Calu3 (cell line): ENCODE results near the gene HIVEP3. TPM values are rescaled to one million over a fixed set of nuclear protein-coding genes. Genes with fewer than 3 reads are reported as not detected.

ENCODE experiments used
- BruUV-seq: library from RNA; stranded (reverse); fragments of 400-500 nt; replicated peaks from 2 replicates; lab custom pipeline; 2021; lab: Mats Ljungman, UMichigan
- CTCF ChIA-PET: fragments of 300-600 bp; sonication (Branson Sonifier 250); formaldehyde crosslinking; loops from one replicate; lab custom pipeline; 2022; ENCODE audit warnings: antibody characterized with exemption; lab: Charles Lee
- DNase-seq: peaks from one replicate; pipeline ENCODE4 v3.0.0; 2022
- H3K27ac Mint-ChIP-seq: one replicate; pipeline ENCODE4 v1.8.0; 2022; ENCODE audit warnings: mixed read lengths; ENCODE audit not compliant: unreplicated experiment
- H3K27me3 Mint-ChIP-seq: one replicate; pipeline ENCODE4 v1.8.0; 2022; ENCODE audit warnings: mixed read lengths; ENCODE audit not compliant: unreplicated experiment
- H3K36me3 Mint-ChIP-seq: one replicate; pipeline ENCODE4 v1.8.0; 2022; ENCODE audit warnings: mild to moderate bottlenecking, moderate library complexity, mixed read lengths; ENCODE audit not compliant: insufficient read depth, unreplicated experiment
- H3K4me1 Mint-ChIP-seq: one replicate; pipeline ENCODE4 v1.8.0; 2022; ENCODE audit warnings: mild to moderate bottlenecking, low read depth, mixed read lengths; ENCODE audit not compliant: unreplicated experiment
- H3K4me3 Mint-ChIP-seq: one replicate; pipeline ENCODE4 v1.8.0; 2022; ENCODE audit warnings: mild to moderate bottlenecking, low read depth, moderate library complexity, mixed read lengths; ENCODE audit not compliant: unreplicated experiment
- H3K9me3 Mint-ChIP-seq: one replicate; pipeline ENCODE4 v1.8.0; 2022; ENCODE audit warnings: low read depth, mixed read lengths; ENCODE audit not compliant: unreplicated experiment
- CTCF ChIP-seq: fragments of 200-600 bp; IDR thresholded peaks from one replicate; pipeline ENCODE4 v1.8.0; 2022; ENCODE audit warnings: antibody characterized with exemption; ENCODE audit not compliant: unreplicated experiment
- intact Hi-C: fragments of 100-400 bp; cut with micrococcal nuclease; formaldehyde crosslinking; loops from one replicate; pipeline ENCODE4 v1.10.0; 2022; ENCODE audit not compliant: unreplicated experiment
- total RNA-seq: library from RNA; stranded (reverse); gene quantifications from 2 replicates; pipeline ENCODE4 v1.2.3, GENCODE V29; 2022

The HIVEP3 gene
- total RNA-seq, 1 experiment from 2014 or later = 9.0 TPM

GRCh38 chr1:41740630-41741239, 178.0 kb downstream of the HIVEP3 start:
- DNase-seq = no peak
- BruUV-seq = no TSS peak
- Mint-ChIP-seq H3K4me1 (no peaks in the 10 kb centered on the region), H3K27me3 (peaks cover 47% of the 10 kb centered on the region), H3K4me3 (no peak overlapping the region), H3K36me3 (no peaks in the 10 kb centered on the region), H3K27ac (no peak overlapping the region), H3K9me3 (no peaks in the 10 kb centered on the region)
- CTCF ChIA-PET = interaction anchor here (0.6 kb wide), 2 partner anchors 18 to 1895 kb away, joined by 3 to 6 read pairs; no protein-coding TSS in a partner anchor
- no peak for TF ChIP-seq CTCF
- intact Hi-C loops = no loop called here

GRCh38 chr1:41740058-41740457, 178.7 kb downstream of the HIVEP3 start:
- H3K27ac Mint-ChIP-seq = no peak overlapping the region
- no peaks in the 10 kb centered on the region for H3K9me3 Mint-ChIP-seq
- DNase-seq = no peak
- H3K4me3 Mint-ChIP-seq = no peak overlapping the region
- TF ChIP-seq CTCF = no peak
- intact Hi-C loops = no loop called here
- H3K27me3 Mint-ChIP-seq = peaks cover 51% of the 10 kb centered on the region
- CTCF ChIA-PET = interaction anchor here (0.6 kb wide), 2 partner anchors 17 to 1896 kb away, joined by 3 to 6 read pairs; no protein-coding TSS in a partner anchor
- BruUV-seq = no TSS peak
- H3K4me1 Mint-ChIP-seq = no peaks in the 10 kb centered on the region
- H3K36me3 Mint-ChIP-seq = no peaks in the 10 kb centered on the region

- DNase-seq = no peak
- Mint-ChIP-seq H3K27ac (no peak overlapping the region), H3K4me3 (no peak overlapping the region), H3K4me1 (no peaks in the 10 kb centered on the region), H3K9me3 (no peaks in the 10 kb centered on the region), H3K27me3 (peaks cover 51% of the 10 kb centered on the region), H3K36me3 (no peaks in the 10 kb centered on the region)
- no TSS peak for BruUV-seq
- intact Hi-C loops = no loop called here
- CTCF ChIA-PET = no interaction called here
- no peak for TF ChIP-seq CTCF
Observed at GRCh38 chr1:41739061-41739955, 179.4 kb downstream of the HIVEP3 start.

GRCh38 chr1:41738475-41738874, 180.2 kb downstream of the HIVEP3 start:
- Mint-ChIP-seq H3K4me1 (no peaks in the 10 kb centered on the region), H3K9me3 (no peaks in the 10 kb centered on the region), H3K36me3 (no peaks in the 10 kb centered on the region), H3K27me3 (peaks cover 51% of the 10 kb centered on the region), H3K27ac (no peak overlapping the region), H3K4me3 (no peak overlapping the region)
- no TSS peak for BruUV-seq
- no peak for DNase-seq
- intact Hi-C loops = no loop called here
- CTCF ChIA-PET = no interaction called here
- no peak for TF ChIP-seq CTCF
